ENCODE measurements around the gene ST3GAL4. TPM values are rescaled to one million over a fixed set of nuclear protein-coding genes. Genes with fewer than 3 reads are reported as not detected.

Gene ST3GAL4
- polyA plus RNA-seq, 1 donor (not counting 4 experiments of a cell fraction or from before 2014, with no cell fraction given): 24.6 TPM

DNA sequence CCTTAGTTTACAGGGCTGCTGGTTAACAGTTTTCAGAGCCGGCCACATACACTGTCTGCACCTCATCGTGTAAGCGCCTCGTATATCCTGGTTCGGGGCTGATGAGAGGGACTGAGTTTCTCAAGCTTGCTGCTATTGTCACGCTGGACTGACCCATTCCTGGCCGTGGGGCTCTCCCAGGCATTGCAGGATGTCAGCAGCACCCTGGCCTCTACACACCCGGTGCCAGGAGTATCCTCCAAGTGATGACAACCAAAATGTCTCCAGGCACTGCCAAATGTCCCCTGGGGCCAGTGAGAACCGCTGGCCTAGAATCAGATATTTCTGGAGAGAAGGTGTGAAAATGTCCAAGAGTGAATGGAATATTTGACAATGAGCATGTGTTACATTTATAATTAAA is 82.8 kb downstream of the ST3GAL4 start:
- no peak overlapping the region for H3K27ac ChIP-seq (ENCODE audit: control insufficient read depth, insufficient read depth, low read length)
- H3K27me3 ChIP-seq (ENCODE audit: control insufficient read depth, extremely low read depth, insufficient read depth, low read length): peaks cover 16% of the 10 kb centered on the region
- H3K9me3 ChIP-seq (ENCODE audit: control insufficient read depth, low read depth, low read length): no peaks in the 10 kb centered on the region
- no peaks in the 10 kb centered on the region for H3K79me2 ChIP-seq (ENCODE audit: control insufficient read depth, insufficient read depth, low read length)
- dilution Hi-C loops (cut with MboI; ENCODE audit: extremely low pct_ligation_motif_present, low sequenced_read_pairs): no loop called here
- TF ChIP-seq, protein P1, sequence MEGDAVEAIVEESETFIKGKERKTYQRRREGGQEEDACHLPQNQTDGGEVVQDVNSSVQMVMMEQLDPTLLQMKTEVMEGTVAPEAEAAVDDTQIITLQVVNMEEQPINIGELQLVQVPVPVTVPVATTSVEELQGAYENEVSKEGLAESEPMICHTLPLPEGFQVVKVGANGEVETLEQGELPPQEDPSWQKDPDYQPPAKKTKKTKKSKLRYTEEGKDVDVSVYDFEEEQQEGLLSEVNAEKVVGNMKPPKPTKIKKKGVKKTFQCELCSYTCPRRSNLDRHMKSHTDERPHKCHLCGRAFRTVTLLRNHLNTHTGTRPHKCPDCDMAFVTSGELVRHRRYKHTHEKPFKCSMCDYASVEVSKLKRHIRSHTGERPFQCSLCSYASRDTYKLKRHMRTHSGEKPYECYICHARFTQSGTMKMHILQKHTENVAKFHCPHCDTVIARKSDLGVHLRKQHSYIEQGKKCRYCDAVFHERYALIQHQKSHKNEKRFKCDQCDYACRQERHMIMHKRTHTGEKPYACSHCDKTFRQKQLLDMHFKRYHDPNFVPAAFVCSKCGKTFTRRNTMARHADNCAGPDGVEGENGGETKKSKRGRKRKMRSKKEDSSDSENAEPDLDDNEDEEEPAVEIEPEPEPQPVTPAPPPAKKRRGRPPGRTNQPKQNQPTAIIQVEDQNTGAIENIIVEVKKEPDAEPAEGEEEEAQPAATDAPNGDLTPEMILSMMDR (optimal IDR thresholded peaks at IDR 0.05 in 1 of 3, IDR thresholded peaks at IDR 0.05 in 1 of 3, conservative IDR thresholded peaks at IDR 0.05 in 1 of 3; ENCODE audit: extremely low read depth in 1 of 3, insufficient read depth in 2 of 3, low read length in 3 of 3): no peak
- TF ChIP-seq EZH2 (IDR thresholded peaks at IDR 0.05; ENCODE audit: low read length): no peak
- no peaks in the 10 kb centered on the region for H4K20me1 ChIP-seq (ENCODE audit: control insufficient read depth, extremely low read depth, insufficient read depth, low read length)
- no peaks in the 10 kb centered on the region for H3K36me3 ChIP-seq (ENCODE audit: control insufficient read depth in 2 of 2, extremely low read depth in 1 of 2, insufficient read depth in 2 of 2, low read length in 2 of 2)
- no peak overlapping the region for H3K4me3 ChIP-seq (ENCODE audit: control insufficient read depth in 2 of 3, extremely low read depth in 1 of 3, insufficient read depth in 2 of 3, low read depth in 1 of 3, low read length in 3 of 3)
- H3K4me2 ChIP-seq (ENCODE audit: control insufficient read depth, extremely low read depth, insufficient read depth, low read depth, low read length): no peak overlapping the region
- no peak overlapping the region for H3K9ac ChIP-seq (ENCODE audit: control insufficient read depth, extremely low read depth, insufficient read depth, low read length)
- H2AFZ ChIP-seq (ENCODE audit: control insufficient read depth, low read length): no peak overlapping the region
- FAIRE-seq (no peak), DNase-seq (ENCODE audit: low read depth, low spot score) (no peak)
- no peaks in the 10 kb centered on the region for H3K4me1 ChIP-seq (ENCODE audit: control insufficient read depth, extremely low read depth, insufficient read depth, low read length)
- H3K9me1 ChIP-seq (ENCODE audit: control insufficient read depth, extremely low read depth, insufficient read depth, low read length): no peaks in the 10 kb centered on the region

DNA sequence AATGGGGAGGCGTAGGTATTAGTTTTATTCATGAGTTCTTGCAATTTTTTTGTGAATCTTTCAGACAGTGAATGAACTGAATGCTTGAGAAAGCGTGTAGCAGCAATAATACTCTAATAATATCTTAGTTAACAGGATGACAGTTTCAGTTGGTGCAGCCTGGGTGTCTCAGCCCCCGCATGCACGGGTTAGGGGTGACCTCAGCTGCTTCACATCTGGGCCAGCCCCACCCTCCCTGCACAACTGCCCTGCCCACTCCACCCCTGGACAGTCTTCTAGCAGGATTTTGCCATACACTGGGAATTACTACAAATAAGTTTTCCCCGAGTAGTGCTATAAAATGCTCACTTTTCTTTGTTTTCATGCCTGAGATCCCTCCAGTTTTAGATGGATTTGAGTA is 83.2 kb downstream of the ST3GAL4 start:
- FAIRE-seq: no peak
- TF ChIP-seq EZH2 (IDR thresholded peaks at IDR 0.05; ENCODE audit: low read length): no peak
- TF ChIP-seq, protein P1 (optimal IDR thresholded peaks at IDR 0.05 in 1 of 3, IDR thresholded peaks at IDR 0.05 in 1 of 3, conservative IDR thresholded peaks at IDR 0.05 in 1 of 3; ENCODE audit: extremely low read depth in 1 of 3, insufficient read depth in 2 of 3, low read length in 3 of 3): no peak

More for the DNA sequence above, 83.2 kb downstream of the ST3GAL4 start:
- H3K27me3 ChIP-seq (ENCODE audit: control insufficient read depth, extremely low read depth, insufficient read depth, low read length): peaks cover 16% of the 10 kb centered on the region
- H3K9me3 ChIP-seq (ENCODE audit: control insufficient read depth, low read depth, low read length): no peaks in the 10 kb centered on the region
- H3K27ac ChIP-seq (ENCODE audit: control insufficient read depth, insufficient read depth, low read length): no peak overlapping the region
- H3K9ac ChIP-seq (ENCODE audit: control insufficient read depth, extremely low read depth, insufficient read depth, low read length): no peak overlapping the region
- dilution Hi-C loops (cut with MboI; ENCODE audit: extremely low pct_ligation_motif_present, low sequenced_read_pairs): no loop called here
- H3K4me1 ChIP-seq (ENCODE audit: control insufficient read depth, extremely low read depth, insufficient read depth, low read length): no peaks in the 10 kb centered on the region
- H3K79me2 ChIP-seq (ENCODE audit: control insufficient read depth, insufficient read depth, low read length): no peaks in the 10 kb centered on the region
- no peak overlapping the region for H3K4me3 ChIP-seq (ENCODE audit: control insufficient read depth in 2 of 3, extremely low read depth in 1 of 3, insufficient read depth in 2 of 3, low read depth in 1 of 3, low read length in 3 of 3)
- no peaks in the 10 kb centered on the region for H4K20me1 ChIP-seq (ENCODE audit: control insufficient read depth, extremely low read depth, insufficient read depth, low read length)
- no peaks in the 10 kb centered on the region for H3K9me1 ChIP-seq (ENCODE audit: control insufficient read depth, extremely low read depth, insufficient read depth, low read length)
- H3K36me3 ChIP-seq (ENCODE audit: control insufficient read depth in 2 of 2, extremely low read depth in 1 of 2, insufficient read depth in 2 of 2, low read length in 2 of 2): no peaks in the 10 kb centered on the region
- no peak overlapping the region for H3K4me2 ChIP-seq (ENCODE audit: control insufficient read depth, extremely low read depth, insufficient read depth, low read depth, low read length)
- no peak for DNase-seq (ENCODE audit: low read depth, low spot score)
- H2AFZ ChIP-seq (ENCODE audit: control insufficient read depth, low read length): no peak overlapping the region
